HG02852 (cell line): Measurements from ENCODE around the gene CAPN7.

Source experiments
- ATAC-seq: cut with Tn5 transposase; IDR thresholded peaks from one replicate; pipeline ENCODE4 v1.9.1; 2021; ENCODE audit warnings: mild to moderate bottlenecking, moderate library complexity; ENCODE audit not compliant: unreplicated experiment

Gene CAPN7

DNA sequence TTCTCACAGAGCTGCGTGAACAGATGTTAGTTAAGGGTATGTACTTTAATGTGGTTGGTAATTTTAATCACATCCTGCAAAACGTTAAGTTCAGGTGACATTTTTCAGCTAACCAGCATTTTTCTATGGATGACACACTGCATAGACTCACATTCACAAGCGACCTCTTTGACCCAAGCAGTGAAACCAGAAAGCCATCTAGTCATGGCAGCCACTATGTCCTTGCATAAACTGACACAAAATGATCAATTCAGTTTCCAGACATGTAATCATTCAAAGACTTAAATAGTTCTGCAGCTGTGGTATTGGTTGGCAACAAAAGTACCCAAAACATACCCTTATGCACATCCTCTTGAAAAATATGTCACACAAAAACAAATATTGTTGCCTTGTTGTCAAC, 7.4 kb upstream of the CAPN7 start:
- ATAC-seq, result no peak

DNA sequence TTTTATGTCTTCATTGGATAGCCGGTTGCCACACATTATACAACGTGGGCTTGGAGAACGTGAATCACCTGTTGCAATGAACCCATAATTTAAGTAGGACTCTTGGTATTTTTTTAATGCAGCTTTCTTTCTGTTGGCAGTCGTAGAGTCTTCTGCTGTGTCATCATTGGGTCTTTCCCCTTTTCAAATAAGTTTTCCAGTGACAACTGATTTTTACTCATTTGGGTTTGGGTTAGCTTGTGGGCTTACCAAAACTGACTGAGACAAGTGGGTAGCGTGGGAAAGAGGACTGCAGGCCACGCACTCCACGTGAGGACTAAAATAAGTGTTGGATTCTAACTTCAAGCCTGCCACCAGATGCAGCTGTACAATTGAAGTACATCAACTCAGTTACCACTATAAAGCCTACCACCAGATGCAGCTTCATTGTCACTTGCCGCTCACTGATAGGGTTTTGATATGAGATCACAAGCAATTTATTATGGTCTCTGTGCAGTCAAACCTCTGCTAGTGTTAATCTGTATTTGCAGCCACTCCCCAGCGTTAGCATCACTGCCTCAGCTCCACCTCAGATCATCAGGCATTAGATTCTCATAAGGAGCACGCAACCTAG, 6.4 kb upstream of the CAPN7 start:
- no peak for ATAC-seq

DNA sequence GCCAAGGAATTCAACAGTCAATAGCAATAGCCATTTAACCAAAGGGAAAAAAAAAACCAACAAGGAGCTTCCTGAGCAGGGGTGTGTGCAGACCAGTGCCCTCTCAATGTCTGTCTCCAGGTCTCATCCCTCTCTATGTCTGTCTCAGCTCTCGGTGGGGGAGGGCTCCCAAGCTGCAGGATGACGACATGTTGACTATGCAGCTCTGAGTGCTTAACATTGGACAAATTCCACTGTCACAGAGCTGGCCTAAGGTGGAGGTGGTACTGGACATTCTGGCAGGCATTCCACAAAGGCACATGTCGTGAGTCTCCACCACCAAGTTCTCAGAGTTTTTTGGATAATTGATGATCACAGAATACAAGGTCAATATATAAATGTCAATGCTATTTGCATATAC, 2.0 kb upstream of the CAPN7 start:
- no peak for ATAC-seq

DNA sequence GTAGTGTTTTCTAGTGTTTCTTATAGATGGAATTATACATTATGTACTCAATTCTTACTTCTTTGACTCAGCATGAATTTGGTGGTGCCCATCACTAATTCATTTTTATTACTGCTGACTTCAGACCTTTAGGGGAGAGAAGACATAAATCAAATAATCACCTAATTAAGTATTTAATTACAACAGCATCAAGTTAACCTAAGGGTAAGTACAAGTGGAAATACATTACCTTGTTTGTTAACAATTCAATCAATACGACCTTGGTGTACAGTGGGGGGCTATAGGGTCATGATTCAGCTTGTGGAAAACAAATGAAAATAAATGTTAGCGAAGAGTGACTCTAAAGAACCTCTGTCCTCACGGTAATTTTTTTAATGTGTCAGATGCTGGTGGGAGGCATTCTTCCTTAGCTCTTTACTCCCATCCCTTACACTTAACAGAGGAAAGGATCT, 538 bp upstream of the CAPN7 start:
- ATAC-seq, result no peak

DNA sequence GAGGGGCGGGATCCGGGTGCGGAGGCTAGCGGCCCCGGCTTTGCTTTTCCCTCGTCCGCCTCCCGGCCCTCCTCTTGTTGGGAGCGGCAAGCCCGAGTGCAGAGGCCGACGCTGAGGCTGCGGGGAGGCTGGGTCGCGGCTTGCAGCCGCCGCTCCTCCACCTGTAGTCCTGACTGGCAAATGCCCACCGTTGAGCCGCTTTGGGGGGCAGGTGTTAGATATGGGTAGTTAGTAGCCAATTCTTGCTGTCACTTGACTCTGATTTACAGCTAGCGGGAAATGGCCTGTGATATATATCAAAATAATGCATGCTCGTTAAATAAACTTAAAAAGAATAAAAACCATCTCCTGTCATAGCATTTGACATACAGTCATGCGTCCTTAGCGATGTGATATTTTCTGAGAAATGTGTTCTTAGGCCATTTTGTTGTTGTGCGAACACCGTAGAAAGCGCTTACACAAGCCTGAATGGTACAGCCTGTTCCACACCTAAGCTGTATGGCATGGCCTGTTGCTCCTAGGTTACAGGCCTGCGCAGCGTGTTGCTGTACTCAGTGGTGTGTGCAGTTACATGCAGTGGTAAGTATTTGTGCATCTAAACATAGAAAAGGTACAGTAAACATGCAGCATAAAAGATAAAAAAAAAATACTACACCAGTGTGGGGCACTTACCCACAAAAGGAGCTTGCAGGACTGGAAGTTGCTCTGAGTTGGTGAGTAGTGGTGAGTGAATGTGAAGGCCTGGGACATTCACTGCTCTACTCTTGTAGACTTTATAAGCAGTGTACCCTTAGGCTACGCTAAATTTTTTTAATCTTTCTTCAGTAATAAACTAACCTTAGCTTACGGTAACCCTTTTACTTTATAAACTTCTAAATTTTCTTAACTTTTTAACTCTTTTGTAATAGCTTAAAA, 873 bp downstream of the CAPN7 start:
- no peak for ATAC-seq

DNA sequence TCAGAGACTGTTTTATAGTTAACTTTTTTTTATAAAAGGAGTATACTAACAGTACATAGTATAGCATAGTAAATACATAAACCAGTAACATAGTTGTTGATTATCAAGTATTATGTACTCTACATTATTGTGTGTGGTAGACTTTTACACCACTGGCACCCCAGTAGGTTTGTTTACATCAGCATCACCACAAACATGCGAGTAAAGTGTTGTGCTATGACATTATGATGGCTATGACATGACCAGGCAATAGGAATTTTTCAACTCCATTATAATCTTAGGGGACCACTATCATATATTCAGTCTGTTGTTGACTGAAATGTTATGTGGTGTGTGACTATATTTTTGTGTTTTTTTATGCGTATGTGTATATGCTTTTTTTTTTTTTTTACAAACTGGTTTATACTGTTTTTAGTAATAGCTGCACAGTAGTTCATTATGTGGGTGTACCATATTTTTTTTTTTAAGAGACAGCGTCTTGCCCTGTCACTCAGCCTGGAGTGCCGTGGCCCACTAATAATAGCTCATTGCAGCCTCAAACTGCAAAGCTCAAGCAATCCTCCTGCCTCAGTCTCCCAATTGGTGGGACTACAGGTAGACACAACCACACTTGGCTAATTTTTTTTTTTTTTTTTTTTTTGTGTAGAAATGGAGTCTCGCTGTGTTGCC, 1.9 kb downstream of the CAPN7 start:
- no peak for ATAC-seq

DNA sequence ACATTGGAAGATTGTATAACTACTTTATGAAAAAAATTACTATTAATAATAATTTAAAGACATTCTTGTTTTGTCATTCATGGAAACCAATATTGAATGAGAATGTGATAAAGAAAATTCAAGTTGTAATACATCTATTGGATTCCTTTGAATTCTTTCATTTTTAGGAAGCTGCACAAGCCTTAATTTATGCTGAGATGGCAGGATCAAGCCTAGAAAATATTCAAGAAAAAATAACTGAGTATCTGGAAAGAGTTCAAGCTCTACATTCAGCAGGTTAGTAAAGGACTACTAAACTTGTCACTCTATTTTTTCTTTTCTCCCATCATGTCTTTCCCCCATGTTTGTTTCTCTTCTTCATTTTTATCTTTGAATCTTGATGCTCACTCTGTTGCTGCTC, 5.9 kb downstream of the CAPN7 start:
- ATAC-seq, result no peak

DNA sequence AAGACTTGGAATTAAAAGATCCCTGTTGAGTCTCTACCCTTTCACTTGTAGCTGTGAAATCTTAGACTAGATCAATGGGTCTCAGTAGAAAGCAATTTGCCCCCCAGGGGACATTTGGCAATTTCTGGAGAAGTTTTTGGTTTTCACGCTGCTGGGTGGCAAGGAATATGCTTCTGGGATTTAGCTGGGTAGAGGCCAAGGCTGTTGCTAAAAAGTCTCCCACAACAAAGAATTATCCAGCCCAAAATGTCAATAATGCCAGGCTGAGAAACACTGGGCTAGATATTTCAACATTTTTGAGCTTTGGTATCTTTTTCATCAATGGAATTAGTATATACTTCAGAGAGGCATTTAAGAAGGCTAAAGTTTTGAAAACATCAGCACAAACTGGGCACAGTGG, 8.7 kb downstream of the CAPN7 start:
- no peak for ATAC-seq

DNA sequence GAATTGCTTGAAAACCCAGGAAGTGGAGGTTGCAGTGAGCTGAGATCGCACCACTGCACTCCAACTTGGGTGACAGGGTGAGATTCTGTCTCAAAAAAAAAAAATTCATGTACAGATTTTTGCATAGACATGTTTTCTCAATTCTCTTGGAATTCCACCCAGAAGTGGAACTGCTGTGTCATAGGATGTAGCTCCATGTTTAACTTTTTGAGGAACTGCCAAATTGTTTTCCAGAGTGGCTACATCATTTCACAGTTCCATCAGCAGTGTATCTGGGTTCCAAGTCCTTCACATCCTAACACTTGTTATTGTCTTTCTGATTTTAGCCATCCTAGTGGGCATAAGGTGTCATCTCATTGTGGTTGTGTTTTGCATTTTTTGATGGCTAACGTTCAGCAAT, 9.9 kb downstream of the CAPN7 start:
- ATAC-seq, result no peak

DNA sequence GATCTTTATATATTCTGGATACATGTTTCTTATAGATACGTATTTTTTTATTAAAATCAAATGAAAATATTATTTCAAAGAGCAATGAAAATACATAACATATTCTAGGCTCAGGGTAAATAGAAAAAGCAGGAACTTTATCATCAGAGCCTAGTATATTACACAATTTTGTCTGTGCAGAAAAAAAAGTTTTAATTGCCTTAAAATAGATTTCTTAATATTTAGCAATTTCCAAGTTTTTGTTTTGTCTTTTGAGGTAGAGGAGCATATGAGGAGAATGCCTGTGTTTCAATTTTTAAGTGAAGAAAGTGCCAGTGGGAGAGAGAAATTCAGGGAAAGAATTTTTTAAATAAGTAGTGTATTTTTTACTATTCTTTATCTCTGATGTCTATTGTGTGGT, 10.5 kb downstream of the CAPN7 start:
- no peak for ATAC-seq

DNA sequence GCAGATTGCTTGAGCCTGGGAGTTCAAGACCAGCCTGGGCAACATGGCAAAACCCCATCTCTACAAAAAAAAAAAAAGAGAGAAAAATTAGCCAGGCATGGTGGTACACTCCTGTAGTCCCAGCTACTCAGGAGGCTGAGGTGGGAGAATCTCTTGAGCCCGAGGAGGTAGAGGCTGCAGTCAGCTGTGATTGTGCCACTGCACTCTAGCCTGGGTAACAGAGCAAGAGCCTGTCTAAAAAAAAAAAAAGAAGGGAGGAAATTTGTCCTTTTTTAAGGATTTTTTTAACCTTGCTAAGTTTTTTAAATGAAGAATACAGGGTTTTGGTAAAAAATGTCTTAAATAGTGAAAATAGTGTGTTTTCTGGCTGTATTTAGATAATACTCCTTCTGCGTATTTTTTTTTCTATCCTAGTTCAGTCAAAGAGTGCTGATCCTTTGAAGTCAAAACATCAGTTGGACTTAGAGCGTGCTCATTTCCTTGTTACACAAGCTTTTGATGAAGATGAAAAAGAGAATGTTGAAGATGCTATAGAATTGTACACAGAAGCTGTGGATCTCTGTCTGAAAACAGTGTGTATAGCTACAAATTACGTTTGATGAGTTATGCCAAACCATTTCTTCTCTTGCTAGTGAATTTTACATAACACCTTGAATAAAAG, 11.1 kb downstream of the CAPN7 start:
- ATAC-seq, result no peak

DNA sequence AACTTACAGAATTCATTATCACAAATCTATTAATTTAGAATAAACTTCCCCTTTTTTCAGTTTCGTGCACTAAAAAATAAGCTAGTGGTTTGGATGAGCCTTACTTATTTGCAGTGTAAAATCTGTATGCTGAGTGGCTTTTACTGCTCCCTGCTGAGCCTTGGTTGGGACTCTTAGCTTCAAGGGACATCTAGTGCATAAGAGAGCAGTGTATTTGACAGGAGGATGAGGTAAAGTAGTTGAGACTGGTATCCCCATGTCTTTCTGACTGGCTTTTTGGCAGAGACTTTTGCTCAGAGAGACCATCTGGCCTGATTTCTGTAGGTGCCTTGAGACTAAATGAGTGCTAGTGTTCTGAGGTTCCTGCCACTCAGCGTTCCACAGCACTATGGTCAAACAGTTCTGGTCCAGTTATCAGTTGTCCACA, 11.8 kb downstream of the CAPN7 start:
- ATAC-seq, result no peak

DNA sequence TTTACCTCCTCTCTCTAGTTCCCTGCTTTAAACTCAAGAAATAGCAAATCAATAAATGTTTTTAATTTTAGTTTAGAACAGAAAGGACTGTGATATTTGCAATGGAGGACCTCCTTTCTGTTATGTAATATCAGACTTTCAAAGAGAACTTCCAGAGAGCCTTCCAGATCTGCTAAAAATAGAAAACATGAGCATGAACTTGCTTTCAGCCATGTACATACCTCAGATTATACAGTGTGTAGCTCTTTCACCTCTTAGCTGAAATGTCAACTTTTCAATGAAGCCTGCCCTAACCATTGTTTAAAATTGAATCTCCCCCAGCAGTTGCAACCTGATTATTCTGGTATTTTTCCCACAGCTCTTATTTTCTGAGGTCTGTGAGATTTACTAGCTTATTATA, 12.6 kb downstream of the CAPN7 start:
- no peak for ATAC-seq

DNA sequence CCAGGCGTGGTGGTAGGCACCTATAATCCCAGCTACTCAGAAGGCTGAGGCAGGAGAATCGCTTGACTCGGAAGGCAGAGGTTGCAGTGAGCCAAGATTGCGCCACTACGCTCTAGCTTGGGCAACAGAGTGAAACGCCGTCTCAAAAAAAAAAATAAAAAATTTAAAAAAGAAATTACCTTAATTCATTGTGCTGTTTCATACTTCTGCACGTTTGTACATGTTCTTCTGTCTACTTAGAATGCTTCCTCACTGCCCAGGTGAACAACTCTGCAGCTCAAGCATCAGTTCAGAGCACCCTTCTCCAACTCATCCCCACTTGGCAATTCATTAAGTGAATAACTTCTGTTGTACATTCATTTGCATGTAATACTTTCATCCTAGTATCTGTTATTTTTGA, 14.0 kb downstream of the CAPN7 start:
- no peak for ATAC-seq

DNA sequence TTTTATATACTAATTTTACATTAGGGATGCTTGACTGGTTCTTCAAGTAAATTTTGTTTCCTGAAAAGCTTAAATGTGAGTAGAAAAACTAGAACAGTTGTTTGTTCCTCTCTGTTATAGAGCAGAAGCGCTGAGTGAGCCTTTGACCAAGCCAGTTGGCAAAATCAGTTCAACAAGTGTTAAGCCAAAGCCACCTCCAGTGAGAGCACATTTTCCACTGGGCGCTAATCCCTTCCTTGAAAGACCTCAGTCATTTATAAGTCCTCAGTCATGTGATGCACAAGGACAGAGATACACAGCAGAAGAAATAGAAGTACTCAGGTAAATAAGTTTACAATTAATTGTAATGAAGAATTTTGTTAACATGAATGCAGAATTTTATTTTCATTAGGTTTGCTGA, 14.6 kb downstream of the CAPN7 start:
- no peak for ATAC-seq

DNA sequence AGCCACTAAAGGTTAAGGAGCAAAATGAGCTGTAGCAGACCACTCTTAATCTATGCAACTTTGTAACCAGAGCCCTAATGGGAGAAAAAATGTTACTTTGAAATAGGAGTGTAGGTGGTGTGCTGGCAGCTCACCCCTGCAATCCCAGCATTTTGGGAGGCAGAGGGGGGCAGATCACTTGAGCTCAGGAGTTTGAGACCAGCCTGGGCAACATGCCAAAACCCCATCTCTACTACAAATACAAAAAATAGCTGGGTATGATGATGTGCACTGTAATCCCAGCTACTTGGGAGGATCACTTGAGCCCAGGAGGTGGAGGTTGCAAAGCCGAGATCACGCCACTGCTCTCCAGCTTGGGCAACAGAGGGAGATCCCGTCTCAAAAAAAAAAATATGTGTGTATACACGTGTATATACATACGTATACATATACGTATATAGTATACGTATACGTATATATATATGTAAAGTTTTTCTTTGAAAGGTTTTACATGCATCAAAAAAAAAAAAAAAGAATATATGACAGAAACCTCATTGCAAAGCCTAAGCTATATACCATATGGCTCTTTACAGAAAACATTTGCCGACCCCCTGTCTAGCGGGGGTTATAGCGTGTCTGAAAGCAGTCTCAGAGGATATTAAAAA, 15.7 kb downstream of the CAPN7 start:
- ATAC-seq, result no peak

DNA sequence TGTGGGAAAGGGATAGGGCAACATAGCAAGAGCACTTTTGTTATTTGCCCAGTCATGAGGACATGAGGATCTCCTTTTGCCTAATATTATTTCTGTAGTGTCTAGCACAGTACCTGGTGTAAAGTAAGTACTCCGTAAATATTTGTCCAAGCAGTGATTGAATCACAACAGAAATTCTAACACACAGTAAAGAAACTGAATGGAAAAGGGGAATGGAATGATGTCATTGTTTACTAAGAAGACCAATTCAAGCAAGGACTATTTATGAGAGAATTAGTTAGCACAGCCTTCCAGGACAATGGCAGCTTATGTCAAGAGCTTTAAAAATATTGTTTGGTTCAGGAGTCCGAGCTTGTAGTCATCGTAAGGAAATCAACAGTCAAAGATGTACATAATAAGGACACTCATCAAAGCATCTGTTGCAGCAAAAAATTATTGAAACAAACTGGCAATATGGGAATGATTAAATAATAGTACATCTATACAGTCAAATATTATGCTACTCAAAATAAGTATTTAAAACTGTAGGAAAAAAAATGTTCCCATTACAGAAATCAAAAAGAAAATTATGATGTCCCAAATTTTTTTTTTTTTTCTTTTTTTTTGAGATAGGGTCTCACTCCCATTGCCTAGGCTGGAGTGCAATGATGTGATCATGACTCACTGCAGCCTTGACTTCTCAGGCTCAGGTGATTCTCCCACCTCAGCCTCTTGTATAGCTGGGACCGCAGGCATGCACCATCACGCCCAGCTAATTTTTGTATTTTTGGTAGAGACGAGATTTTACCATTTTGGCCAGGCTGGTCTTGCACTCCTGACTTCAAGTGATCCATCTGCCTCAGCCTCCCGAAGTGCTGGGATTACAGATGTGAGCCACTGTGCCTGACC, 17.9 kb downstream of the CAPN7 start:
- no peak for ATAC-seq

DNA sequence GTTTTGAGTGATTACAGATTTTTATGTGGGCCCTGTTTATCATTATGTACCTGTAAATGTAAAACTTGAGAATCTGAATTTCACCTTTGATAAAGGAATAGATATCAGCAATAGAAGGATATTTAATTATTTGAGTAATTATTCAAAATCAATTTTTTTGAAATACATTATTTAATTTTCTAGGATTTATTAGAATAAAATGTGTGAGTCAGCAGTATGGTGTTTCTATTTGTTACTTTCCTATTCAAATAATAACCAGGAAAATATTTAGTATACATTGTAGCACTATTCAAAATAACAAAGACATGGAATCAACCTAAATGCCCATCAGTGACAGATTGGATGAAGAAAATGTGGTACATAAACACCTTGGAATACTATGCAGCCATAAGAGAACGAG, 22.1 kb downstream of the CAPN7 start:
- ATAC-seq, result no peak

DNA sequence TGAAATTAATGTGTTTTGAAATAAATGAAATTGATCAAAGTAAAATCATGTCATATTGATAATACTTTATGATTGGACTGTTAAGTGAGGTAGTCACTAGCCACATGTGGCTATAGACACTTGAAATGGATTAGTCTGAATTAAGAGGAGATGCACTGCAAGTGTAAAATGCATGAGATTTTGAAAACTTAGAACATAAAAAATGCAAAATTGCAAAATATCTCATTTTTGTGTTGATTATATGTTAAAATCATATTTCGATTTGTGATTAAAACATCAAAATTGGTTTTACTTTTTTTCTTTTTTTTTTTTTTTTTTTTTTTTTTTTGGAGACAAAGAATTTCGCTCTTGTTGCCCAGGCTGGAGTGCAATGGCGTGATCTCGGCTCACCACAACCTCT, 23.2 kb downstream of the CAPN7 start:
- ATAC-seq, result no peak

DNA sequence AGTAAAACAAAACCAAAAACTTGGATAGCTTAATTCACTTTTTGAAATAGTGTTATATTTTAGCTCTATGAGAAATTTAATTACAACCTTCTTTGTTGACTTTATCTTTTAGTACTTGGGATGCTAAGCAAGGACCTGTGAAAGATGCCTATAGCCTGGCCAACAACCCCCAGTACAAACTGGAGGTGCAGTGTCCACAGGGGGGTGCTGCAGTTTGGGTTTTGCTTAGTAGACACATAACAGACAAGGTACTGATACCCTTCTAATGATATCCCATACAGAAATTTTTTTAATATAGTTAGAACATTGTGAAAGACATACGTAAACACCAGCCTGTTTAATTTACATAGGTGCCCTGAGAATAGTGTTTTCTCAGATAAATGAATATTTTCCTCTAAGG, 35.3 kb downstream of the CAPN7 start:
- no peak for ATAC-seq
